ENCODE results near the gene TRAF6. TPM values are rescaled to one million over a fixed set of nuclear protein-coding genes. Genes with fewer than 3 reads are reported as not detected.

Gene TRAF6
- total RNA-seq, 1 donor: 48.0 TPM

GRCh38 chr11:36438126-36438525 lies 71.9 kb downstream of the TRAF6 start:
- no peaks in the 10 kb centered on the region for H3K27me3 ChIP-seq (ENCODE audit: insufficient read depth, low read length)
- H3K4me3 ChIP-seq (ENCODE audit: low read length): no peak overlapping the region
- H3K4me1 ChIP-seq (ENCODE audit: insufficient read depth, low read length): no peaks in the 10 kb centered on the region
- no peaks in the 10 kb centered on the region for H3K9me3 ChIP-seq (ENCODE audit: low read depth, low read length)

GRCh38 chr11:36437413-36437812 lies 72.7 kb downstream of the TRAF6 start:
- no peaks in the 10 kb centered on the region for H3K9me3 ChIP-seq (ENCODE audit: low read depth, low read length)
- H3K27me3 ChIP-seq (ENCODE audit: insufficient read depth, low read length): no peaks in the 10 kb centered on the region
- H3K4me1 ChIP-seq (ENCODE audit: insufficient read depth, low read length): no peaks in the 10 kb centered on the region
- no peak overlapping the region for H3K4me3 ChIP-seq (ENCODE audit: low read length)

Other genes starting within 250 kb of the TRAF6 start
- gene COMMD9, start 220.8 kb downstream of the TRAF6 start, total RNA-seq: 75.0 TPM
- 19.5 TPM for gene PRR5L, start 214.0 kb downstream of the TRAF6 start, total RNA-seq
- gene RAG1, start 57.7 kb upstream of the TRAF6 start, total RNA-seq: 0.52 TPM
- gene IFTAP, start 84.2 kb upstream of the TRAF6 start, total RNA-seq: 2.7 TPM
- gene RAG2, start 88.0 kb upstream of the TRAF6 start, total RNA-seq: not detected